Stimulated activated CD4-positive, alpha-beta T cell treated with anti-CD3 and anti-CD28 coated beads, TNF-alpha, amount 100 ng/mL, for 24 hours (primary cell): ENCODE measurements around the gene GPR153.

Source experiments
- DNase-seq, 3 experiments: peaks; one replicate each; pipeline ENCODE4 v3.0.0-alpha.2; 2020; ENCODE audit warnings: low read depth in 3 of 3

GPR153 gene

GRCh38 chr1:6287029-6287428, 26.1 kb upstream of the GPR153 start:
- no peak for DNase-seq

- no peak for DNase-seq
Observed at GRCh38 chr1:6286266-6286665, 25.4 kb upstream of the GPR153 start.

GRCh38 chr1:6285336-6285735, 24.4 kb upstream of the GPR153 start:
- no peak for DNase-seq

GRCh38 chr1:6282577-6283270, 21.8 kb upstream of the GPR153 start:
- DNase-seq: no peak

GRCh38 chr1:6281511-6282402, 20.9 kb upstream of the GPR153 start:
- no peak for DNase-seq

- DNase-seq: no peak
Observed at GRCh38 chr1:6280761-6281451, 20.0 kb upstream of the GPR153 start.

GRCh38 chr1:6279613-6280383, 18.9 kb upstream of the GPR153 start:
- DNase-seq: no peak

- DNase-seq: no peak
Observed at GRCh38 chr1:6279066-6279465, 18.2 kb upstream of the GPR153 start.

- no peak for DNase-seq
Observed at GRCh38 chr1:6278263-6278662, 17.4 kb upstream of the GPR153 start.

GRCh38 chr1:6276811-6277555, 16.1 kb upstream of the GPR153 start:
- DNase-seq: no peak

GRCh38 chr1:6275826-6276782, 15.2 kb upstream of the GPR153 start:
- DNase-seq: no peak

- no peak for DNase-seq
Observed at GRCh38 chr1:6274622-6275139, 13.8 kb upstream of the GPR153 start.

- DNase-seq: no peak
Observed at GRCh38 chr1:6274102-6274501, 13.2 kb upstream of the GPR153 start.

GRCh38 chr1:6273380-6273891, 12.5 kb upstream of the GPR153 start:
- DNase-seq: no peak

- no peak for DNase-seq
Observed at GRCh38 chr1:6272868-6273267, 12.0 kb upstream of the GPR153 start.

- no peak for DNase-seq
Observed at GRCh38 chr1:6272452-6272851, 11.6 kb upstream of the GPR153 start.

GRCh38 chr1:6271554-6271953, 10.7 kb upstream of the GPR153 start:
- no peak for DNase-seq

- no peak for DNase-seq
Observed at GRCh38 chr1:6271006-6271405, 10.1 kb upstream of the GPR153 start.

GRCh38 chr1:6270401-6270800, 9.5 kb upstream of the GPR153 start:
- DNase-seq: no peak
